Neural cell (in vitro differentiated cells): ENCODE data around the gene ACY1.

Experiments
- EP300 ChIP-seq: fragments of 450-650 bp; conservative IDR thresholded peaks from 2 replicates; pipeline ENCODE4 v1.6.1; 2014; ENCODE audit warnings: antibody characterized with exemption, mild to moderate bottlenecking, moderate library complexity; ENCODE audit not compliant: poor library complexity, severe bottlenecking
- EZH2 ChIP-seq: fragments of 200-600, 300-800 bp; shearing (Covaris generic), sonication (generic); IDR thresholded peaks from 2 replicates; pipeline ENCODE4 v1.6.1; 2014; ENCODE audit warnings: antibody characterized with exemption, low read length, borderline replicate concordance, mild to moderate bottlenecking; ENCODE audit not compliant: insufficient read depth, poor library complexity, severe bottlenecking
- POLR2AphosphoS5 ChIP-seq: IDR thresholded peaks from 2 replicates; pipeline ENCODE4 v1.6.1; 2012
- RAD21 ChIP-seq: fragments of 450-650 bp; conservative IDR thresholded peaks from 2 replicates; pipeline ENCODE4 v1.6.1; 2014; ENCODE audit warnings: antibody characterized with exemption, mild to moderate bottlenecking, moderate library complexity
- TAF1 ChIP-seq: IDR thresholded peaks from 2 replicates; pipeline ENCODE4 v1.6.1; 2012; ENCODE audit warnings: low read depth
- TF ChIP-seq, protein P1 (sequence below): fragments of 450-650 bp; IDR thresholded peaks from 2 replicates; pipeline ENCODE4 v1.5.1; 2014; ENCODE audit warnings: antibody characterized with exemption, mild to moderate bottlenecking, moderate library complexity; ENCODE audit not compliant: poor library complexity, severe bottlenecking
- TF ChIP-seq, protein P2 (sequence below): IDR thresholded peaks from 2 replicates; pipeline ENCODE4 v1.6.1; 2012; ENCODE audit warnings: borderline replicate concordance

- no peak for TF ChIP-seq TAF1
- TF ChIP-seq, protein P1, sequence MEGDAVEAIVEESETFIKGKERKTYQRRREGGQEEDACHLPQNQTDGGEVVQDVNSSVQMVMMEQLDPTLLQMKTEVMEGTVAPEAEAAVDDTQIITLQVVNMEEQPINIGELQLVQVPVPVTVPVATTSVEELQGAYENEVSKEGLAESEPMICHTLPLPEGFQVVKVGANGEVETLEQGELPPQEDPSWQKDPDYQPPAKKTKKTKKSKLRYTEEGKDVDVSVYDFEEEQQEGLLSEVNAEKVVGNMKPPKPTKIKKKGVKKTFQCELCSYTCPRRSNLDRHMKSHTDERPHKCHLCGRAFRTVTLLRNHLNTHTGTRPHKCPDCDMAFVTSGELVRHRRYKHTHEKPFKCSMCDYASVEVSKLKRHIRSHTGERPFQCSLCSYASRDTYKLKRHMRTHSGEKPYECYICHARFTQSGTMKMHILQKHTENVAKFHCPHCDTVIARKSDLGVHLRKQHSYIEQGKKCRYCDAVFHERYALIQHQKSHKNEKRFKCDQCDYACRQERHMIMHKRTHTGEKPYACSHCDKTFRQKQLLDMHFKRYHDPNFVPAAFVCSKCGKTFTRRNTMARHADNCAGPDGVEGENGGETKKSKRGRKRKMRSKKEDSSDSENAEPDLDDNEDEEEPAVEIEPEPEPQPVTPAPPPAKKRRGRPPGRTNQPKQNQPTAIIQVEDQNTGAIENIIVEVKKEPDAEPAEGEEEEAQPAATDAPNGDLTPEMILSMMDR, result no peak
- TF ChIP-seq POLR2AphosphoS5, result no peak
- TF ChIP-seq EZH2, result no peak
- TF ChIP-seq RAD21, result no peak
- TF ChIP-seq EP300, result no peak
- TF ChIP-seq, protein P2, sequence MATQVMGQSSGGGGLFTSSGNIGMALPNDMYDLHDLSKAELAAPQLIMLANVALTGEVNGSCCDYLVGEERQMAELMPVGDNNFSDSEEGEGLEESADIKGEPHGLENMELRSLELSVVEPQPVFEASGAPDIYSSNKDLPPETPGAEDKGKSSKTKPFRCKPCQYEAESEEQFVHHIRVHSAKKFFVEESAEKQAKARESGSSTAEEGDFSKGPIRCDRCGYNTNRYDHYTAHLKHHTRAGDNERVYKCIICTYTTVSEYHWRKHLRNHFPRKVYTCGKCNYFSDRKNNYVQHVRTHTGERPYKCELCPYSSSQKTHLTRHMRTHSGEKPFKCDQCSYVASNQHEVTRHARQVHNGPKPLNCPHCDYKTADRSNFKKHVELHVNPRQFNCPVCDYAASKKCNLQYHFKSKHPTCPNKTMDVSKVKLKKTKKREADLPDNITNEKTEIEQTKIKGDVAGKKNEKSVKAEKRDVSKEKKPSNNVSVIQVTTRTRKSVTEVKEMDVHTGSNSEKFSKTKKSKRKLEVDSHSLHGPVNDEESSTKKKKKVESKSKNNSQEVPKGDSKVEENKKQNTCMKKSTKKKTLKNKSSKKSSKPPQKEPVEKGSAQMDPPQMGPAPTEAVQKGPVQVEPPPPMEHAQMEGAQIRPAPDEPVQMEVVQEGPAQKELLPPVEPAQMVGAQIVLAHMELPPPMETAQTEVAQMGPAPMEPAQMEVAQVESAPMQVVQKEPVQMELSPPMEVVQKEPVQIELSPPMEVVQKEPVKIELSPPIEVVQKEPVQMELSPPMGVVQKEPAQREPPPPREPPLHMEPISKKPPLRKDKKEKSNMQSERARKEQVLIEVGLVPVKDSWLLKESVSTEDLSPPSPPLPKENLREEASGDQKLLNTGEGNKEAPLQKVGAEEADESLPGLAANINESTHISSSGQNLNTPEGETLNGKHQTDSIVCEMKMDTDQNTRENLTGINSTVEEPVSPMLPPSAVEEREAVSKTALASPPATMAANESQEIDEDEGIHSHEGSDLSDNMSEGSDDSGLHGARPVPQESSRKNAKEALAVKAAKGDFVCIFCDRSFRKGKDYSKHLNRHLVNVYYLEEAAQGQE, result no peak
These were observed 38.8 kb upstream of the ACY1 start for GRCh38 chr3:51944451-51945021.
